Heart right ventricle (tissue), 16 donors: ENCODE measurements around the gene DNAH17. TPM values are rescaled to one million over a fixed set of nuclear protein-coding genes. Genes with fewer than 3 reads are reported as not detected.
A peak's percentile ranks its signal among the peaks of the same experiment; 100 is the strongest.

Experiments used
- ATAC-seq, 8 donors: fragments of 200-7000 bp; cut with Tn5 transposase; one replicate each; pipeline ENCODE4 v1.9.1; 2020; ENCODE audit warnings: mild to moderate bottlenecking in 8 of 8, moderate library complexity in 8 of 8, moderate number of reproducible peaks in 1 of 8
- DNase-seq, 2 donors: peaks; one replicate each; pipeline ENCODE4 v3.0.0-alpha.2; 2020
- H3K27ac ChIP-seq, 10 donors: fragments of 200-600 bp; sonication (generic) in 2 of 10; one replicate each; pipeline versions ENCODE4 v1.5.0 to v1.8.0; 2020 to 2022; ENCODE audit warnings: mild to moderate bottlenecking in 3 of 10
- H3K27me3 ChIP-seq, 7 donors: fragments of 200-600 bp; one replicate each; pipeline ENCODE4 v1.8.0; 2021 to 2022; ENCODE audit warnings: mild to moderate bottlenecking in 2 of 7
- H3K36me3 ChIP-seq, 9 donors: fragments of 200-600 bp; sonication (generic) in 1 of 9; one replicate each; pipeline versions ENCODE4 v1.5.0 to v1.8.0; 2020 to 2022; ENCODE audit warnings: mild to moderate bottlenecking in 2 of 9
- H3K4me1 ChIP-seq, 9 donors: fragments of 200-600 bp; sonication (generic) in 1 of 9; one replicate each; pipeline versions ENCODE4 v1.5.0 to v1.8.0; 2020 to 2022; ENCODE audit warnings: mild to moderate bottlenecking in 4 of 9
- H3K4me3 ChIP-seq, 10 donors: fragments of 200-600 bp; sonication (generic) in 2 of 10; one replicate each; pipeline versions ENCODE4 v1.5.0 to v1.8.0; 2020 to 2022; ENCODE audit warnings: mild to moderate bottlenecking in 7 of 10, moderate library complexity in 2 of 10
- H3K9me3 ChIP-seq, 11 donors: fragments of 200-600 bp in 10 of 11; sonication (generic) in 2 of 11; one replicate each; pipeline versions ENCODE4 v1.5.0 to v1.8.0; 2013 to 2022; ENCODE audit warnings: mild to moderate bottlenecking in 2 of 11, control low read depth in 1 of 11, moderate library complexity in 1 of 11
- CTCF ChIP-seq, 9 donors: fragments of 200-600 bp; sonication (generic) in 2 of 9; IDR thresholded peaks; one replicate each; pipeline versions ENCODE4 v1.5.0 to v1.8.0; 2021 to 2022; ENCODE audit warnings: antibody characterized with exemption in 9 of 9, mild to moderate bottlenecking in 5 of 9, moderate library complexity in 1 of 9
- WGBS, 2 donors: extraction: QIAGEN DNeasy Blood & Tissue Kit; methylation state at CpG; one replicate each; pipeline ENCODE4 v1.1.7; 2013; ENCODE audit warnings: inconsistent platforms in 1 of 2; 5-methylcytosine and 5-hydroxymethylcytosine counted together
- intact Hi-C, 10 donors: fragments of 100-400 bp; cut with DNase I; formaldehyde crosslinking; loops; one replicate each; pipeline versions ENCODE4 v1.11.1 to v1.14.2; 2022
- long read RNA-seq, 3 donors: library from polyadenylated mRNA; unstranded; transcript quantifications; one replicate each; pipeline ENCODE4 v2.0.0, GENCODE V29; 2020 to 2021
- polyA plus RNA-seq, 2 donors: library from polyadenylated mRNA; stranded (reverse); fragments of 200-250 nt; gene quantifications; one replicate each; pipeline ENCODE4 v1.2.3, GENCODE V29; 2013
- total RNA-seq, 10 donors: library from RNA; stranded (reverse); fragmentation: NEBNext Ultra II Directional in 3 of 10; extraction: Animal tissue kit (Norgen Biotek cat#: 25700) in 3 of 10; gene quantifications; one replicate each; pipeline versions ENCODE4 v1.2.1 to v1.2.4, GENCODE V29; 2021 to 2023
- donor health status: Arrhythmogenic right ventricular cardiomyopathy.
- donor health status: ischemic (EF 13 %, LVEDD 7.1; RV severe dilation, severe dysfunction).
- donor health status: healthy with polysubstance abuse.
- donor health status: DM: no; HTN: yes; CAD: no.
- donor health status: DM: no; HTN: no; CAD: no.
- donor health status: ischemic (EF 25% LVEDD 6.9; RV normal size, moderate dysfunction).
- donor health status: ischemic (EF 25% LVEDD 5.7; RV mildly dilated, moderate dysfunction).
- donor health status: healthy.
- donor health status: DM: yes; HTN: yes; CAD: no.
- donor health status: Ischemic cardiomyopathy.
- donor health status: ischemic (EF 35%, LVEDD 5.7; RV mildly dilated, moderate dysfunction).
- donor health status: nonischemic (EF 11% LVEDD 7.7; RV severe dilation, severe dysfunction).
- donor health status: DM: yes; HTN: yes; CAD: no.
- donor health status: PGD.
- donor health status: ischemic (EF 29% LVEDD 5.4; RV normal size, mild dysfunction).
- donor health status: nonischemic (EF 23%, LVEDD 6.1; RV moderate dilation, normal function).

Gene DNAH17
- total RNA-seq (under 1 TPM in 6 of 10 donors, not detected in 4; 0.05 to 0.30 (median 0.09) TPM), polyA plus RNA-seq (under 1 TPM; 0.07 to 0.14 TPM)
- long read RNA-seq, donor 1, partial matches to known transcripts: 1 of 1 reads
- long read RNA-seq, donor 1, other reads (novel, unspliced or antisense): 0 of 1 reads
- long read RNA-seq, donor 2: 0 reads
- long read RNA-seq, donor 3, partial matches to known transcripts: 2 of 3 reads
- long read RNA-seq, donor 3, other reads (novel, unspliced or antisense): 1 of 3 reads

GRCh38 chr17:78577296-78577695, at the start of gene DNAH17:
DNAH17 (minus strand) TSS chr17:78577396; CDS start chr17:78575057, 2,339 bp downstream.
- intact Hi-C loops: no loop called here
- no peak within 1 kb of the TSS for H3K4me3 ChIP-seq
- WGBS, 2 donors: 90 to 95% methylated on average over 9 of the region's 9 CpGs
- no peak for ATAC-seq
- no peaks in the 10 kb centered on the region for H3K36me3 ChIP-seq
- H3K4me1 ChIP-seq: peaks cover 0 to 19% (median 3%) of the 10 kb centered on the region in 9 donors
- no peak for DNase-seq
- H3K27ac ChIP-seq: peak within 1 kb of the TSS; percentile 7 to 73 (median 66)
- TF ChIP-seq CTCF (IDR thresholded peaks at IDR 0.05): no peak
- H3K27me3 ChIP-seq: peaks cover 0 to under 1% (median 0%) of the 10 kb centered on the region in 7 donors
- H3K9me3 ChIP-seq: no peaks in the 10 kb centered on the region

- no peaks in the 10 kb centered on the region for H3K4me1 ChIP-seq
- DNase-seq: no peak
- ATAC-seq: peak in 1 of 8 donors; percentile 31
- intact Hi-C loops: no loop called here
- H3K4me3 ChIP-seq: no peak overlapping the region
- 74 to 78% methylated on average over 14 of the region's 14 CpGs for WGBS, 2 donors
- H3K27me3 ChIP-seq: no peaks in the 10 kb centered on the region
- H3K36me3 ChIP-seq: no peaks in the 10 kb centered on the region
- no peak overlapping the region for H3K27ac ChIP-seq
- no peak for TF ChIP-seq CTCF (IDR thresholded peaks at IDR 0.05)
- H3K9me3 ChIP-seq: peaks cover 0 to 9% (median 0%) of the 10 kb centered on the region in 11 donors
These were observed 47.3 kb upstream of the DNAH17 start for GRCh38 chr17:78624324-78625151.

GRCh38 chr17:78623541-78623940, 46.3 kb upstream of the DNAH17 start:
- H3K36me3 ChIP-seq: no peaks in the 10 kb centered on the region

More at GRCh38 chr17:78623541-78623940, 46.3 kb upstream of the DNAH17 start:
- H3K27me3 ChIP-seq: no peaks in the 10 kb centered on the region
- H3K9me3 ChIP-seq: peaks cover 0 to 14% (median 0%) of the 10 kb centered on the region in 11 donors
- no peak for ATAC-seq
- no peak for TF ChIP-seq CTCF (IDR thresholded peaks at IDR 0.05)
- H3K4me3 ChIP-seq: no peak overlapping the region
- no peak overlapping the region for H3K27ac ChIP-seq
- DNase-seq: no peak
- intact Hi-C loops: no loop called here
- 89 to 91% methylated on average over 12 of the region's 12 CpGs for WGBS, 2 donors
- H3K4me1 ChIP-seq: no peaks in the 10 kb centered on the region
